K562 (cell line): ENCODE measurements around the gene F11R. TPM values are rescaled to one million over a fixed set of nuclear protein-coding genes. Genes with fewer than 3 reads are reported as not detected.
"Not testable (repeated sequence)": the region's sequence is repeated elsewhere in the genome, so short reads cannot be mapped to it uniquely, and the experiment has no call there.

Experiments used
- ATAC-seq: fragments of 200-7000 bp; cut with Tn5 transposase; 3 replicates; pipeline ENCODE4 v1.9.1; 2020; ENCODE audit warnings: moderate library complexity
- BruUV-seq: library from RNA; stranded (reverse); fragments of 400-500 nt; replicated peaks from 2 replicates; lab custom pipeline; 2021; lab: Mats Ljungman, UMichigan
- CTCF ChIA-PET: fragments of 300-600 bp; formaldehyde crosslinking; extraction: SDS; loops from one replicate; lab custom pipeline; 2021; ENCODE audit warnings: low intra/inter-chr PET ratio; lab: Yijun Ruan, JAX
- POLR2A ChIA-PET: fragments of 300-600, 350-650 bp; sonication (Branson Sonifier 250); formaldehyde crosslinking; extraction: SDS; loops from one replicate; lab custom pipeline; 2021; ENCODE audit warnings: antibody characterized with exemption, inconsistent platforms; lab: Yijun Ruan, JAX
- DNase-seq, 4 experiments: peaks; one replicate each; pipeline versions ENCODE4 v3.0.0 to v3.0.0-alpha.2; 2011 to 2018; ENCODE audit warnings: low spot score in 3 of 4, mixed read lengths in 3 of 4; ENCODE audit errors: extremely low read depth in 1 of 4
- FAIRE-seq: peaks from 2 replicates; lab custom pipeline; 2011; peaks lifted over from hg19 to GRCh38; lab: Jason Lieb, UNC
- H2AFZ ChIP-seq: 2 replicates; pipeline ENCODE4 v1.6.0; 2011; ENCODE audit warnings: low read depth, low read length, control low read depth, inconsistent platforms
- H3K27ac ChIP-seq: fragments of 200-600 bp; 3 replicates; pipeline ENCODE4 v1.8.0; 2011; ENCODE audit warnings: low read depth, mild to moderate bottlenecking, control low read depth, inconsistent platforms, low read length, moderate library complexity, mixed read lengths; ENCODE audit errors: extremely low read depth
- H3K27me3 ChIP-seq, 2 experiments: fragments of 300-600 bp in 1 of 2; 2 replicates in 1 of 2; 3 replicates in 1 of 2; pipeline versions ENCODE4 v1.6.0 to v1.8.0; 2011; ENCODE audit warnings: inconsistent platforms in 2 of 2, low read length in 2 of 2, mild to moderate bottlenecking in 1 of 2, mixed read lengths in 1 of 2, moderate library complexity in 1 of 2; ENCODE audit not compliant: control insufficient read depth in 2 of 2, insufficient read depth in 2 of 2
- H3K36me3 ChIP-seq: fragments of 300-600 bp; 3 replicates; pipeline ENCODE4 v1.8.0; 2011; ENCODE audit warnings: mild to moderate bottlenecking, low read length, inconsistent platforms; ENCODE audit not compliant: control insufficient read depth, insufficient read depth
- H3K4me1 ChIP-seq, 2 experiments: fragments of 200-600 bp in 1 of 2; replicated peaks in 1 of 2; 2 replicates in 1 of 2; 3 replicates in 1 of 2; pipeline versions ENCODE4 v1.5.1 to v1.8.0; 2011; ENCODE audit warnings: inconsistent platforms in 2 of 2, low read length in 2 of 2, mild to moderate bottlenecking in 1 of 2, mixed read lengths in 1 of 2, moderate library complexity in 1 of 2; ENCODE audit not compliant: control insufficient read depth in 2 of 2, insufficient read depth in 2 of 2
- H3K4me2 ChIP-seq: 2 replicates; pipeline ENCODE4 v1.6.1; 2011; ENCODE audit warnings: low read length, control low read depth, inconsistent platforms, mixed read lengths; ENCODE audit not compliant: insufficient read depth
- H3K4me3 ChIP-seq: fragments of 200-600 bp; sonication (generic), shearing (Covaris generic); 2 replicates; pipeline ENCODE4 v1.5.1; 2016; ENCODE audit warnings: control low read depth, inconsistent platforms
- H3K79me2 ChIP-seq: fragments of 200-600 bp; 3 replicates; pipeline ENCODE4 v1.8.0; 2011; ENCODE audit warnings: low read length, inconsistent platforms; ENCODE audit not compliant: control insufficient read depth, insufficient read depth
- H3K9ac ChIP-seq, 2 experiments: 2 replicates each; pipeline versions ENCODE4 v1.6.0 to v1.6.1; 2011; ENCODE audit warnings: low read depth in 2 of 2, low read length in 2 of 2, control low read depth in 1 of 2, inconsistent platforms in 1 of 2, mild to moderate bottlenecking in 1 of 2, mixed read lengths in 1 of 2; ENCODE audit not compliant: insufficient read depth in 1 of 2
- H3K9me1 ChIP-seq: one replicate; pipeline ENCODE4 v1.6.0; 2011; ENCODE audit warnings: inconsistent platforms, mild to moderate bottlenecking, low read length, moderate library complexity; ENCODE audit not compliant: control insufficient read depth, insufficient read depth
- H3K9me3 ChIP-seq: replicated peaks from 2 replicates; pipeline ENCODE4 v1.5.1; 2011; ENCODE audit warnings: low read depth, low read length, inconsistent platforms; ENCODE audit not compliant: control insufficient read depth, insufficient read depth
- H4K20me1 ChIP-seq: replicated peaks from 2 replicates; pipeline ENCODE4 v1.6.1; 2011; ENCODE audit warnings: low read length, inconsistent platforms, mixed read lengths; ENCODE audit not compliant: control insufficient read depth, insufficient read depth
- CXXC5 ChIP-seq: fragments of 250-450 bp; sonication (Bioruptor Pico); IDR thresholded peaks from 2 replicates; pipeline ENCODE4 v1.8.0; 2022; ENCODE audit warnings: inconsistent platforms, mild to moderate bottlenecking, moderate library complexity
- GATAD2A ChIP-seq: fragments of 450-650 bp; IDR thresholded peaks from 2 replicates; pipeline ENCODE4 v1.6.1; 2017
- MAZ ChIP-seq, 2 experiments: fragments of 450-650 bp in 1 of 2; sonication (generic) in 1 of 2; formaldehyde crosslinking; IDR thresholded peaks in 1 of 2; conservative IDR thresholded peaks in 1 of 2; 2 replicates each; pipeline versions ENCODE4 v1.4.0 to v1.5.0; 2020; ENCODE audit warnings: mild to moderate bottlenecking in 1 of 2, missing genetic modification reagents in 1 of 2
- NR4A1 ChIP-seq, 2 experiments: fragments of 250-450 bp in 1 of 2; fragments of 450-650 bp in 1 of 2; sonication (Bioruptor Pico) in 1 of 2; IDR thresholded peaks; 2 replicates each; pipeline versions ENCODE4 v1.4.0 to v1.6.1; 2016 to 2020; ENCODE audit warnings: mild to moderate bottlenecking in 2 of 2, missing compliant biosample characterization in 1 of 2, missing genetic modification characterization in 1 of 2, moderate library complexity in 1 of 2
- PTRF ChIP-seq: fragments of 450-650 bp; IDR thresholded peaks from 2 replicates; pipeline ENCODE4 v1.6.1; 2016; ENCODE audit warnings: mild to moderate bottlenecking, missing genetic modification characterization, missing compliant biosample characterization
- PTTG1 ChIP-seq: fragments of 450-650 bp; IDR thresholded peaks from 2 replicates; pipeline ENCODE4 v1.6.1; 2016; ENCODE audit warnings: low read depth, mild to moderate bottlenecking, missing genetic modification characterization, missing compliant biosample characterization
- SMAD4 ChIP-seq: fragments of 250-450 bp; sonication (Bioruptor Pico); conservative IDR thresholded peaks from 2 replicates; pipeline ENCODE4 v1.8.0; 2021; ENCODE audit warnings: inconsistent platforms, mild to moderate bottlenecking, moderate library complexity
- TEAD2 ChIP-seq: fragments of 450-650 bp; IDR thresholded peaks from 2 replicates; pipeline ENCODE4 v1.6.1; 2016; ENCODE audit warnings: missing genetic modification characterization, control low read depth, missing compliant biosample characterization
- ZBTB17 ChIP-seq: fragments of 450-650 bp; formaldehyde crosslinking; IDR thresholded peaks from 2 replicates; pipeline ENCODE4 v1.4.0; 2020; ENCODE audit warnings: mild to moderate bottlenecking
- ZNF589 ChIP-seq: fragments of 200-800 bp; sonication (Bioruptor generic); IDR thresholded peaks from 2 replicates; pipeline ENCODE4 v1.6.1; 2016; ENCODE audit warnings: low read depth, missing genetic modification characterization, missing compliant biosample characterization
- WGBS: fragments of 100-300 bp; shearing (Covaris generic); methylation state at CpG from one replicate; pipeline ENCODE4 v1.1.6; 2016; ENCODE audit warnings: low coverage, mixed read lengths; ENCODE audit not compliant: insufficient coverage; ENCODE audit errors: missing lambda C conversion rate; 5-methylcytosine and 5-hydroxymethylcytosine counted together
- in situ Hi-C: fragments of 300-500 bp; cut with MboI; formaldehyde crosslinking; loops from 4 replicates; pipeline ENCODE4 v1.15.0; 2018; ENCODE audit warnings: inconsistent platforms, mixed read lengths
- intact Hi-C: fragments of 100-400 bp; cut with micrococcal nuclease; formaldehyde crosslinking; loops from 2 replicates; pipeline ENCODE4 v1.14.2; 2022
- polyA plus RNA-seq, 8 experiments: library from polyadenylated mRNA; depleted of rRNA in 4 of 8; stranded (reverse) in 5 of 8; unstranded in 3 of 8; fragments of >200 nt; fragmentation: Nextera tagmentation in 2 of 8; fragmentation: Illumina TruSeq in 1 of 8; extraction: Ambion mirVana in 2 of 8; extraction: Trizol in 1 of 8; gene quantifications; 2 replicates each; pipeline versions ENCODE4 v1.2.1 to v1.2.3, GENCODE V29; 2011 to 2014; ENCODE audit warnings: inconsistent platforms in 1 of 8, missing spikeins in 1 of 8
- total RNA-seq, 7 experiments: library from RNA; depleted of rRNA in 6 of 7; stranded (reverse); fragments of >200 nt in 6 of 7; fragmentation: Illumina TruSeq in 2 of 7; extraction: Trizol in 2 of 7; gene quantifications; 2 replicates each; pipeline versions ENCODE4 v1.2.1 to v1.2.3, GENCODE V29; 2011 to 2021; ENCODE audit warnings: low replicate concordance in 1 of 7
- TF ChIP-seq, protein P1 (sequence below): fragments of 450-650 bp; formaldehyde crosslinking; IDR thresholded peaks from 2 replicates; pipeline ENCODE4 v1.4.0; 2020; ENCODE audit warnings: mild to moderate bottlenecking, moderate library complexity
- TF ChIP-seq, protein P2 (sequence below): fragments of 450-650 bp; conservative IDR thresholded peaks from 2 replicates; pipeline ENCODE4 v1.6.1; 2016; ENCODE audit warnings: missing genetic modification characterization, low read depth, mild to moderate bottlenecking, missing compliant biosample characterization, moderate library complexity
- TF ChIP-seq, protein P3 (sequence below): fragments of 250-450 bp; sonication (Bioruptor Pico); IDR thresholded peaks from 2 replicates; pipeline ENCODE4 v1.4.0; 2020; ENCODE audit warnings: mild to moderate bottlenecking, moderate library complexity
- TF ChIP-seq, protein P4 (sequence below), 2 experiments: fragments of 250-450 bp in 1 of 2; fragments of 450-650 bp in 1 of 2; sonication (Bioruptor Pico) in 1 of 2; IDR thresholded peaks; 2 replicates each; pipeline versions ENCODE4 v1.6.1 to v1.8.0; 2016 to 2021; ENCODE audit warnings: mild to moderate bottlenecking in 2 of 2, moderate library complexity in 2 of 2, missing compliant biosample characterization in 1 of 2, missing genetic modification characterization in 1 of 2
- TF ChIP-seq, protein P5 (sequence below): fragments of 450-650 bp; IDR thresholded peaks from 2 replicates; pipeline ENCODE4 v1.6.1; 2016; ENCODE audit warnings: missing biosample characterization, missing genetic modification characterization

The F11R gene
- total and polyA plus RNA-seq, 9 of the 15 experiments (the other 6 are each of a cell fraction or from before 2014, with no cell fraction given), result 27.4 to 187 (median 52.5) TPM

DNA sequence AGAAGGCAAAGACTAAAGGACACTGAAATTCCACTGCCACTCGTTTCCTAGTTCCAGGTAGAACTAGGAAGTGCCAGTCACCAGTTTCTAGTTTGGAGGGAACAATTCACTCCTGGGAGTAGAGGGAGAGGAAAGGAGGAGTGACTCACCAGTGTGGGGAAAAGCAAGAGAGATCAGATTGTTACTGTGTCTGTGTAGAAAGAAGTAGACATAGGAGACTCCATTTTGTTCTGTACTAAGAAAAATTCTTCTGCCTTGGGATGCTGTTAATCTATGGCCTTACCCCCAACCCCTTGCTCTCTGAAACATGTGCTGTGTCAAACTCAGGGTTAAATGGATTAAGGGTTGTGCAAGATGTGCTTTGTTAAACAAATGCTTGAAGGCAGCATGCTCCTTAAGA is 4.3 kb downstream of the F11R start:
- H3K9me3 ChIP-seq; H3K36me3 ChIP-seq; H4K20me1 ChIP-seq; H3K27me3 ChIP-seq; FAIRE-seq; H3K4me3 ChIP-seq; H3K9ac ChIP-seq; H3K9me1 ChIP-seq; CTCF ChIA-PET; POLR2A ChIA-PET; BruUV-seq; in situ Hi-C loops; DNase-seq; ATAC-seq; H3K4me2 ChIP-seq; H2AFZ ChIP-seq; intact Hi-C loops; TF ChIP-seq NR4A1 (CRISPR knock-in tag; IDR thresholded peaks at IDR 0.05): not testable (repeated sequence)
- Histone ChIP-seq H3K79me2 (peaks cover 79% of the 10 kb centered on the region), H3K27ac (0 out of 3 replicates have a peak overlapping the region, but pooled peaks have one; percentile 25), H3K4me1 (peaks cover 42 to 47% of the 10 kb centered on the region in 2 experiments)
- WGBS, result 92% methylated on average over 1 of the region's 1 CpG
- TF ChIP-seq ZNF589 (peak; percentile 45; the same call in 1 of the 2 replicates), TEAD2 (tag) (peak; percentile 50; the same call in 1 of the 2 replicates), NR4A1 (tag; IDR thresholded peaks at IDR 0.05) (peak; percentile 93), PTRF (peak; percentile 83), MAZ (CRISPR knock-in tag; conservative IDR thresholded peaks at IDR 0.05 in 1 of 2, IDR thresholded peaks at IDR 0.05 in 1 of 2) (peak in 1 of 2 experiments; percentile 47; a peak in 1 of 4 replicates), PTTG1 (tag) (peak; percentile 89), ZBTB17 (0 out of 2 replicates have a peak, but pooled peaks have one; percentile 53), GATAD2A (0 out of 2 replicates have a peak, but pooled peaks have one; percentile 28), CXXC5 (CRISPR knock-in tag) (peak; percentile 84), SMAD4 (peak; percentile 92)
- TF ChIP-seq, protein P1, sequence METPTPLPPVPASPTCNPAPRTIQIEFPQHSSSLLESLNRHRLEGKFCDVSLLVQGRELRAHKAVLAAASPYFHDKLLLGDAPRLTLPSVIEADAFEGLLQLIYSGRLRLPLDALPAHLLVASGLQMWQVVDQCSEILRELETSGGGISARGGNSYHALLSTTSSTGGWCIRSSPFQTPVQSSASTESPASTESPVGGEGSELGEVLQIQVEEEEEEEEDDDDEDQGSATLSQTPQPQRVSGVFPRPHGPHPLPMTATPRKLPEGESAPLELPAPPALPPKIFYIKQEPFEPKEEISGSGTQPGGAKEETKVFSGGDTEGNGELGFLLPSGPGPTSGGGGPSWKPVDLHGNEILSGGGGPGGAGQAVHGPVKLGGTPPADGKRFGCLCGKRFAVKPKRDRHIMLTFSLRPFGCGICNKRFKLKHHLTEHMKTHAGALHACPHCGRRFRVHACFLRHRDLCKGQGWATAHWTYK (CRISPR knock-in tag), result peak; percentile 85
- TF ChIP-seq, protein P2, sequence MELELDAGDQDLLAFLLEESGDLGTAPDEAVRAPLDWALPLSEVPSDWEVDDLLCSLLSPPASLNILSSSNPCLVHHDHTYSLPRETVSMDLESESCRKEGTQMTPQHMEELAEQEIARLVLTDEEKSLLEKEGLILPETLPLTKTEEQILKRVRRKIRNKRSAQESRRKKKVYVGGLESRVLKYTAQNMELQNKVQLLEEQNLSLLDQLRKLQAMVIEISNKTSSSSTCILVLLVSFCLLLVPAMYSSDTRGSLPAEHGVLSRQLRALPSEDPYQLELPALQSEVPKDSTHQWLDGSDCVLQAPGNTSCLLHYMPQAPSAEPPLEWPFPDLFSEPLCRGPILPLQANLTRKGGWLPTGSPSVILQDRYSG (tag), result peak; percentile 93; the same call in 1 of the 2 replicates
- TF ChIP-seq, protein P3, sequence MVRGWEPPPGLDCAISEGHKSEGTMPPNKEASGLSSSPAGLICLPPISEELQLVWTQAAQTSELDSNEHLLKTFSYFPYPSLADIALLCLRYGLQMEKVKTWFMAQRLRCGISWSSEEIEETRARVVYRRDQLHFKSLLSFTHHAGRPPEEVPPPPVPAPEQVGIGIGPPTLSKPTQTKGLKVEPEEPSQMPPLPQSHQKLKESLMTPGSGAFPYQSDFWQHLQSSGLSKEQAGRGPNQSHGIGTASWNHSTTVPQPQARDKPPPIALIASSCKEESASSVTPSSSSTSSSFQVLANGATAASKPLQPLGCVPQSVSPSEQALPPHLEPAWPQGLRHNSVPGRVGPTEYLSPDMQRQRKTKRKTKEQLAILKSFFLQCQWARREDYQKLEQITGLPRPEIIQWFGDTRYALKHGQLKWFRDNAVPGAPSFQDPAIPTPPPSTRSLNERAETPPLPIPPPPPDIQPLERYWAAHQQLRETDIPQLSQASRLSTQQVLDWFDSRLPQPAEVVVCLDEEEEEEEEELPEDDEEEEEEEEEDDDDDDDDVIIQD (CRISPR knock-in tag), result peak; percentile 62; the same call in 1 of the 2 replicates
- TF ChIP-seq, protein P4, sequence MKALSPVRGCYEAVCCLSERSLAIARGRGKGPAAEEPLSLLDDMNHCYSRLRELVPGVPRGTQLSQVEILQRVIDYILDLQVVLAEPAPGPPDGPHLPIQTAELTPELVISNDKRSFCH (CRISPR knock-in tag; IDR thresholded peaks at IDR 0.05), result not testable (repeated sequence)
- TF ChIP-seq, protein P4 (tag; IDR thresholded peaks at IDR 0.05), result peak; percentile 90
- TF ChIP-seq, protein P5, sequence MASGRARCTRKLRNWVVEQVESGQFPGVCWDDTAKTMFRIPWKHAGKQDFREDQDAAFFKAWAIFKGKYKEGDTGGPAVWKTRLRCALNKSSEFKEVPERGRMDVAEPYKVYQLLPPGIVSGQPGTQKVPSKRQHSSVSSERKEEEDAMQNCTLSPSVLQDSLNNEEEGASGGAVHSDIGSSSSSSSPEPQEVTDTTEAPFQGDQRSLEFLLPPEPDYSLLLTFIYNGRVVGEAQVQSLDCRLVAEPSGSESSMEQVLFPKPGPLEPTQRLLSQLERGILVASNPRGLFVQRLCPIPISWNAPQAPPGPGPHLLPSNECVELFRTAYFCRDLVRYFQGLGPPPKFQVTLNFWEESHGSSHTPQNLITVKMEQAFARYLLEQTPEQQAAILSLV (tag), result peak; percentile 89
